ENCODE results near the gene SLC4A1. TPM values are rescaled to one million over a fixed set of nuclear protein-coding genes. Genes with fewer than 3 reads are reported as not detected.
A peak's percentile ranks its signal among the peaks of the same experiment; 100 is the strongest.

SLC4A1 gene
- total and polyA plus RNA-seq, 7 donors = 0.26 to 7.2 (median 1.2) TPM; not detected in 3

GRCh38 chr17:44314524-44314868, 46.6 kb upstream of the SLC4A1 start:
- ATAC-seq = no peak
- H3K9me3 ChIP-seq = no peaks in the 10 kb centered on the region
- intact Hi-C loops (cut with DNase I) = no loop called here
- H3K27me3 ChIP-seq (ENCODE audit: insufficient read depth in 3 of 3, low read length in 2 of 3) = peaks cover 0 to 52% (median 24%) of the 10 kb centered on the region in 3 donors
- no peak for DNase-seq
- TF ChIP-seq, protein P1, sequence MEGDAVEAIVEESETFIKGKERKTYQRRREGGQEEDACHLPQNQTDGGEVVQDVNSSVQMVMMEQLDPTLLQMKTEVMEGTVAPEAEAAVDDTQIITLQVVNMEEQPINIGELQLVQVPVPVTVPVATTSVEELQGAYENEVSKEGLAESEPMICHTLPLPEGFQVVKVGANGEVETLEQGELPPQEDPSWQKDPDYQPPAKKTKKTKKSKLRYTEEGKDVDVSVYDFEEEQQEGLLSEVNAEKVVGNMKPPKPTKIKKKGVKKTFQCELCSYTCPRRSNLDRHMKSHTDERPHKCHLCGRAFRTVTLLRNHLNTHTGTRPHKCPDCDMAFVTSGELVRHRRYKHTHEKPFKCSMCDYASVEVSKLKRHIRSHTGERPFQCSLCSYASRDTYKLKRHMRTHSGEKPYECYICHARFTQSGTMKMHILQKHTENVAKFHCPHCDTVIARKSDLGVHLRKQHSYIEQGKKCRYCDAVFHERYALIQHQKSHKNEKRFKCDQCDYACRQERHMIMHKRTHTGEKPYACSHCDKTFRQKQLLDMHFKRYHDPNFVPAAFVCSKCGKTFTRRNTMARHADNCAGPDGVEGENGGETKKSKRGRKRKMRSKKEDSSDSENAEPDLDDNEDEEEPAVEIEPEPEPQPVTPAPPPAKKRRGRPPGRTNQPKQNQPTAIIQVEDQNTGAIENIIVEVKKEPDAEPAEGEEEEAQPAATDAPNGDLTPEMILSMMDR (IDR thresholded peaks at IDR 0.05) = no peak
- peaks cover 0 to 5% of the 10 kb centered on the region in 2 donors for H3K36me3 ChIP-seq (ENCODE audit: insufficient read depth in 1 of 2, low read depth in 1 of 2)
- peak overlapping the region; percentile 45 for H3K4me3 ChIP-seq
- 16 to 24% (median 18%) methylated on average over 10 to 11 of the region's 11 CpGs for WGBS, 3 donors
- H3K4me1 ChIP-seq = no peaks in the 10 kb centered on the region
- no peak overlapping the region for H3K27ac ChIP-seq

GRCh38 chr17:44314031-44314430, 46.1 kb upstream of the SLC4A1 start:
- H3K27me3 ChIP-seq (ENCODE audit: insufficient read depth in 3 of 3, low read length in 2 of 3) = peaks cover 0 to 52% (median 24%) of the 10 kb centered on the region in 3 donors
- ATAC-seq (no peak), DNase-seq (no peak)
- intact Hi-C loops (cut with DNase I) = no loop called here
- peaks cover 0 to under 1% of the 10 kb centered on the region in 2 donors for H3K36me3 ChIP-seq (ENCODE audit: insufficient read depth in 1 of 2, low read depth in 1 of 2)
- H3K27ac ChIP-seq = no peak overlapping the region
- no peaks in the 10 kb centered on the region for H3K9me3 ChIP-seq
- no peaks in the 10 kb centered on the region for H3K4me1 ChIP-seq
- H3K4me3 ChIP-seq = no peak overlapping the region
- TF ChIP-seq, protein P1 (IDR thresholded peaks at IDR 0.05) = no peak
- WGBS, 3 donors = 69 to 83% (median 73%) methylated on average over 7 of the region's 7 CpGs

GRCh38 chr17:44312396-44313104, 44.6 kb upstream of the SLC4A1 start:
- Histone ChIP-seq H3K36me3 (ENCODE audit: insufficient read depth in 1 of 2, low read depth in 1 of 2) (no peaks in the 10 kb centered on the region), H3K4me3 (no peak overlapping the region), H3K27me3 (ENCODE audit: insufficient read depth in 3 of 3, low read length in 2 of 3) (peaks cover 0 to 48% (median 20%) of the 10 kb centered on the region in 3 donors), H3K9me3 (no peaks in the 10 kb centered on the region), H3K27ac (no peak overlapping the region), H3K4me1 (peaks cover 3% of the 10 kb centered on the region)
- ATAC-seq = no peak
- 62 to 67% (median 63%) methylated on average over 15 to 17 of the region's 17 CpGs for WGBS, 3 donors
- intact Hi-C loops (cut with DNase I) = no loop called here
- DNase-seq = no peak
- TF ChIP-seq, protein P1 (IDR thresholded peaks at IDR 0.05) = no peak

GRCh38 chr17:44311562-44312181, 43.7 kb upstream of the SLC4A1 start:
- DNase-seq (no peak), ATAC-seq (no peak)
- WGBS, 3 donors = 64 to 78% (median 72%) methylated on average over 3 to 5 of the region's 5 CpGs
- no peaks in the 10 kb centered on the region for H3K9me3 ChIP-seq
- TF ChIP-seq, protein P1 (IDR thresholded peaks at IDR 0.05) = no peak
- H3K27ac ChIP-seq = no peak overlapping the region
- H3K4me1 ChIP-seq = peaks cover 3% of the 10 kb centered on the region
- H3K27me3 ChIP-seq (ENCODE audit: insufficient read depth in 3 of 3, low read length in 2 of 3) = peaks cover 0 to 49% (median 18%) of the 10 kb centered on the region in 3 donors
- intact Hi-C loops (cut with DNase I) = no loop called here
- no peaks in the 10 kb centered on the region for H3K36me3 ChIP-seq (ENCODE audit: insufficient read depth in 1 of 2, low read depth in 1 of 2)
- H3K4me3 ChIP-seq = no peak overlapping the region

Measured in psoas muscle (tissue), 8 donors.